ENCODE data around the gene SPINK1. TPM values are rescaled to one million over a fixed set of nuclear protein-coding genes. Genes with fewer than 3 reads are reported as not detected.
"Not testable (repeated sequence)": the region's sequence is repeated elsewhere in the genome, so short reads cannot be mapped to it uniquely, and the experiment has no call there.

The SPINK1 gene
- polyA plus RNA-seq, 1 donor from 2014 or later, result not detected

DNA sequence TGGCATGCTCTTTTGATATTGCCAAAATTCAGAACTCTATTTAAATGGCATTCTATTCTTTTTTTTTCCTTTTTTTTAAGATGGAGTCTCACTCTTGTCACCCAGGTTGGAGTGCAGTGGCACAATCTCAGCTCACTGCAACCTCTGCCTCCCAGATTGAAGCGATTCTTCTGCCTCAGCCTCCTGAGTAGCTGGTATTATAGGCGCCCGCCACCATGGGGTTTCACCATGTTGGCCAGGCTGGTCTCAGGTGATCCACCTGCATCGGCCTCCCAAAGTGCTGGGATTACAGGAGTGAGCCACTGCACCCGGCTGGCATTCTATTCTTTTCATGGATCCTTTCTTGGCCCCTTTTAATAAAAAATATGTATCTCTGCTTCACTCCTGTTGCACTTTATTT, 4.5 kb downstream of the SPINK1 start:
- not testable (repeated sequence) for H3K4me3 ChIP-seq (ENCODE audit: low read length); H3K9ac ChIP-seq (ENCODE audit: low read length); H3K79me2 ChIP-seq (replicated peaks; ENCODE audit: insufficient read depth, low read length); H3K27ac ChIP-seq (ENCODE audit: low read length); H3K9me3 ChIP-seq (ENCODE audit: low read length); H3K4me2 ChIP-seq (ENCODE audit: low read length); H4K20me1 ChIP-seq (ENCODE audit: insufficient read depth); H3K27me3 ChIP-seq (ENCODE audit: insufficient read depth, low read depth, low read length); H3K9me2 ChIP-seq (ENCODE audit: insufficient read depth, low read length); H2AFZ ChIP-seq (ENCODE audit: low read depth, low read length); H3K36me3 ChIP-seq (ENCODE audit: insufficient read depth, low read length); H3F3A ChIP-seq (ENCODE audit: insufficient read depth, low read length, poor library complexity, severe bottlenecking)

DNA sequence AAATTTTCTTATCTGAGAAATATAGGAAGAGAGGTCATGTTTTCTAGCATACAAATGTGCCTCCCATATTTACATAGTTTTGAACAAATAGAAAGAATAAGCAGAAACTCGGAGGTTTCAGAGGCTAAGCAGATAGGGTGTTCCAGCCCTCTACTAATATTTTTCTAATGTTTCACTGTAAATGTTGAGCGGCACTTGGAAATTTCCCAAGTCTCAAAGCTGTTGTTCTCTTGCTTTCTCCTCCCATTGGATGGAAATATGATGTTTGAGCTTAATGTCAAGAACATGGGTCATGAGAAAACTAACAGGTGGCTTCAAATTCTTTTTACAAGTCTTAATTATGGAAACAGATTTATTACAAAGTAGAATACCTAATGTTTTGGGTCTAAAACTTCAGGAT, 5.1 kb downstream of the SPINK1 start:
- no peak overlapping the region for H3K9ac ChIP-seq (ENCODE audit: low read length)
- no peaks in the 10 kb centered on the region for H4K20me1 ChIP-seq (ENCODE audit: insufficient read depth)
- no peak overlapping the region for H2AFZ ChIP-seq (ENCODE audit: low read depth, low read length)
- TF ChIP-seq EP300 (conservative IDR thresholded peaks at IDR 0.05; ENCODE audit: poor library complexity, severe bottlenecking) (no peak), POLR2AphosphoS5 (IDR thresholded peaks at IDR 0.05) (no peak), TAF1 (IDR thresholded peaks at IDR 0.05; ENCODE audit: low read depth) (no peak), RAD21 (conservative IDR thresholded peaks at IDR 0.05) (no peak), SMC3 (conservative IDR thresholded peaks at IDR 0.05; ENCODE audit: poor library complexity) (no peak), MXI1 (conservative IDR thresholded peaks at IDR 0.05; ENCODE audit: poor library complexity, severe bottlenecking) (no peak), EZH2 (IDR thresholded peaks at IDR 0.05; ENCODE audit: borderline replicate concordance, insufficient read depth, low read length, poor library complexity, severe bottlenecking) (no peak)
- TF ChIP-seq, protein P1, sequence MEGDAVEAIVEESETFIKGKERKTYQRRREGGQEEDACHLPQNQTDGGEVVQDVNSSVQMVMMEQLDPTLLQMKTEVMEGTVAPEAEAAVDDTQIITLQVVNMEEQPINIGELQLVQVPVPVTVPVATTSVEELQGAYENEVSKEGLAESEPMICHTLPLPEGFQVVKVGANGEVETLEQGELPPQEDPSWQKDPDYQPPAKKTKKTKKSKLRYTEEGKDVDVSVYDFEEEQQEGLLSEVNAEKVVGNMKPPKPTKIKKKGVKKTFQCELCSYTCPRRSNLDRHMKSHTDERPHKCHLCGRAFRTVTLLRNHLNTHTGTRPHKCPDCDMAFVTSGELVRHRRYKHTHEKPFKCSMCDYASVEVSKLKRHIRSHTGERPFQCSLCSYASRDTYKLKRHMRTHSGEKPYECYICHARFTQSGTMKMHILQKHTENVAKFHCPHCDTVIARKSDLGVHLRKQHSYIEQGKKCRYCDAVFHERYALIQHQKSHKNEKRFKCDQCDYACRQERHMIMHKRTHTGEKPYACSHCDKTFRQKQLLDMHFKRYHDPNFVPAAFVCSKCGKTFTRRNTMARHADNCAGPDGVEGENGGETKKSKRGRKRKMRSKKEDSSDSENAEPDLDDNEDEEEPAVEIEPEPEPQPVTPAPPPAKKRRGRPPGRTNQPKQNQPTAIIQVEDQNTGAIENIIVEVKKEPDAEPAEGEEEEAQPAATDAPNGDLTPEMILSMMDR (IDR thresholded peaks at IDR 0.05; ENCODE audit: poor library complexity, severe bottlenecking), result no peak
- TF ChIP-seq, protein P2, sequence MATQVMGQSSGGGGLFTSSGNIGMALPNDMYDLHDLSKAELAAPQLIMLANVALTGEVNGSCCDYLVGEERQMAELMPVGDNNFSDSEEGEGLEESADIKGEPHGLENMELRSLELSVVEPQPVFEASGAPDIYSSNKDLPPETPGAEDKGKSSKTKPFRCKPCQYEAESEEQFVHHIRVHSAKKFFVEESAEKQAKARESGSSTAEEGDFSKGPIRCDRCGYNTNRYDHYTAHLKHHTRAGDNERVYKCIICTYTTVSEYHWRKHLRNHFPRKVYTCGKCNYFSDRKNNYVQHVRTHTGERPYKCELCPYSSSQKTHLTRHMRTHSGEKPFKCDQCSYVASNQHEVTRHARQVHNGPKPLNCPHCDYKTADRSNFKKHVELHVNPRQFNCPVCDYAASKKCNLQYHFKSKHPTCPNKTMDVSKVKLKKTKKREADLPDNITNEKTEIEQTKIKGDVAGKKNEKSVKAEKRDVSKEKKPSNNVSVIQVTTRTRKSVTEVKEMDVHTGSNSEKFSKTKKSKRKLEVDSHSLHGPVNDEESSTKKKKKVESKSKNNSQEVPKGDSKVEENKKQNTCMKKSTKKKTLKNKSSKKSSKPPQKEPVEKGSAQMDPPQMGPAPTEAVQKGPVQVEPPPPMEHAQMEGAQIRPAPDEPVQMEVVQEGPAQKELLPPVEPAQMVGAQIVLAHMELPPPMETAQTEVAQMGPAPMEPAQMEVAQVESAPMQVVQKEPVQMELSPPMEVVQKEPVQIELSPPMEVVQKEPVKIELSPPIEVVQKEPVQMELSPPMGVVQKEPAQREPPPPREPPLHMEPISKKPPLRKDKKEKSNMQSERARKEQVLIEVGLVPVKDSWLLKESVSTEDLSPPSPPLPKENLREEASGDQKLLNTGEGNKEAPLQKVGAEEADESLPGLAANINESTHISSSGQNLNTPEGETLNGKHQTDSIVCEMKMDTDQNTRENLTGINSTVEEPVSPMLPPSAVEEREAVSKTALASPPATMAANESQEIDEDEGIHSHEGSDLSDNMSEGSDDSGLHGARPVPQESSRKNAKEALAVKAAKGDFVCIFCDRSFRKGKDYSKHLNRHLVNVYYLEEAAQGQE (IDR thresholded peaks at IDR 0.05; ENCODE audit: borderline replicate concordance), result no peak
- H3K4me3 ChIP-seq (ENCODE audit: low read length), result no peak overlapping the region
- H3K9me3 ChIP-seq (ENCODE audit: low read length), result no peaks in the 10 kb centered on the region
- H3K79me2 ChIP-seq (replicated peaks; ENCODE audit: insufficient read depth, low read length), result no peaks in the 10 kb centered on the region
- no peak overlapping the region for H3K27ac ChIP-seq (ENCODE audit: low read length)
- H3K36me3 ChIP-seq (ENCODE audit: insufficient read depth, low read length), result no peaks in the 10 kb centered on the region
- H3K4me2 ChIP-seq (ENCODE audit: low read length), result no peak overlapping the region
- H3F3A ChIP-seq (ENCODE audit: insufficient read depth, low read length, poor library complexity, severe bottlenecking), result no peaks in the 10 kb centered on the region
- no peaks in the 10 kb centered on the region for H3K27me3 ChIP-seq (ENCODE audit: insufficient read depth, low read depth, low read length)
- H3K9me2 ChIP-seq (ENCODE audit: insufficient read depth, low read length), result no peaks in the 10 kb centered on the region
